ENCODE results near the gene IRF7. TPM values are rescaled to one million over a fixed set of nuclear protein-coding genes. Genes with fewer than 3 reads are reported as not detected.

The IRF7 gene
- polyA plus RNA-seq, 10 donors: 6.3 to 13.1 (median 9.6) TPM

DNA sequence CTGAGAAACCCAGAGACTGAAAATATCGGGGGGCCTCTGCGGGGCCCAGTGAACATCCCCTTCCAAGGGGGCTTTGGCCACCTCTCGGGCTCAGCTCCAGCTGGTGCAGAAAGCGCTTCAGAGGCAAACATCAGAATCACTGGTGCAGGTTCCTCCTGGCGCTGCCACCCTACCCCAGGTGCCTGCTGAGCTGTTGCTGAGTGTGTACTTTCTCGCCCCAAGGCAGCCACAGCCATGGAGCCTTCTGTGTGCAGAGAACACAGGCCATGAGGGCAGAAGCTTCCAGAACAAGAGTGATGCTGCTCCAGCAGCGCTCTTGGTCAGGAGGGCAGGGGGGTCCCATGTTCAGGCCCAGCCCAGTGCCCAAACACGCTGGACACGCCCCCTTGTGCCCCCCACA lies 27.6 kb upstream of the IRF7 start:
- no peak for DNase-seq

DNA sequence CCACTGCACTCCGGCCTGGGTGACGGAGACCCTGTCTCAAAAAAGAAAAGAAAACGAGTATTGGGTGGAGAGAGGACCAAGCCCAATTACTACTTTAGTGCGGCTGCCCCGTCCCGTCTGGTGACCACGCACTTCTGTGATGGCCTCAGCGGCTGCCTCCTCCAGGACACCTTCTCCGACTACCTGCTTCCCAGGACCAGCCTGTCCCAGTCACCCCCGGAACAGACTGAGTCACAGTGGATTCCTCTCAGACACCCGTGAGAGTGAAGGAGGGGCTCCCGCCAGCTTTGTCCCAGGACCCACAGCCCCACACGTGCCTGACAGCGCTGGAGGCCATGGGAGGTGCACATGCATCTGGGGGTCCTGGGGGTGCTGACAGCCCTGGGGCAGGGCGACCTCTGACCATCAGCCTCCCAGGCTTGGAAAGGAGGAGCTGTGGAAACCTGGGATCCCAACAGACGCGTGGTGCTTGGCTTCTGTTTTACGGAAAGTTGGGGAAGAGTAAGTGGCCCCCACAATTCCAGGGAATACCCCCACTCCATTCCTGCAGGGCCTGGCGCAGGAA lies 26.1 kb upstream of the IRF7 start:
- no peak for DNase-seq

DNA sequence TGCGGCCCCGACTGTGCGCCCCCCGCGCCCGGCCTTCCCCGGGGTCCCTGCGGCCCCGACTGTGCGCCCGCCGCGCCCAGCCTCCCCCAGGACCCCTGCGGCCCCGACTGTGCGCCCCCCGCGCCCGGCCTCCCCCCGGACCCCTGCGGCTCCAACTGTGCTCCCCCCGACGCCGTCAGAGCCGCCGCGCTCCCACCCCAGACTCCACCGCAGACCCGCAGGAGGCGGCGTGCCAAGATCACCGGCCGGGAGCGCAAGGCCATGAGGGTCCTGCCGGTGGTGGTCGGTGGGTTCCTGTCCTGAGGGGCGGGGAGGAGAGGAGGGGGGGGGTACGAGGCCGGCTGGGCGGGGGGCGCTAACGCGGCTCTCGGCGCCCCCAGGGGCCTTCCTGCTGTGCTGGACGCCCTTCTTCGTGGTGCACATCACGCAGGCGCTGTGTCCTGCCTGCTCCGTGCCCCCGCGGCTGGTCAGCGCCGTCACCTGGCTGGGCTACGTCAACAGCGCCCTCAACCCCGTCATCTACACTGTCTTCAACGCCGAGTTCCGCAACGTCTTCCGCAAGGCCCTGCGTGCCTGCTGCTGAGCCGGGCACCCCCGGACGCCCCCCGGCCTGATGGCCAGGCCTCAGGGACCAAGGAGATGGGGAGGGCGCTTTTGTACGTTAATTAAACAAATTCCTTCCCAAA lies 24.4 kb upstream of the IRF7 start:
- no peak for DNase-seq

DNA sequence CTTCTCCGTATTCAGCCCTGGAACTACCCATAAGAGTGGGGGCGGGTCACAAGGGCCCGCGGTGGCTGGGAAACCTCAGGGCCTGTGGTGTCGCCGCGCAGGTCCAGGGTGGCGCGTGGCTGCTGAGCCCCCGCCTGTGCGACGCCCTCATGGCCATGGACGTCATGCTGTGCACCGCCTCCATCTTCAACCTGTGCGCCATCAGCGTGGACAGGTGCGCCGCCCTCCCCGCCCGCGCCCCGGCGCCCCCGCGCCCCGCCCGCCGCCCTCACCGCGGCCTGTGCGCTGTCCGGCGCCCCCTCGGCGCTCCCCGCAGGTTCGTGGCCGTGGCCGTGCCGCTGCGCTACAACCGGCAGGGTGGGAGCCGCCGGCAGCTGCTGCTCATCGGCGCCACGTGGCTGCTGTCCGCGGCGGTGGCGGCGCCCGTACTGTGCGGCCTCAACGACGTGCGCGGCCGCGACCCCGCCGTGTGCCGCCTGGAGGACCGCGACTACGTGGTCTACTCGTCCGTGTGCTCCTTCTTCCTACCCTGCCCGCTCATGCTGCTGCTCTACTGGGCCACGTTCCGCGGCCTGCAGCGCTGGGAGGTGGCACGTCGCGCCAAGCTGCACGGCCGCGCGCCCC lies 23.7 kb upstream of the IRF7 start:
- peak in 1 of 3 donors; percentile 51 for DNase-seq

DNA sequence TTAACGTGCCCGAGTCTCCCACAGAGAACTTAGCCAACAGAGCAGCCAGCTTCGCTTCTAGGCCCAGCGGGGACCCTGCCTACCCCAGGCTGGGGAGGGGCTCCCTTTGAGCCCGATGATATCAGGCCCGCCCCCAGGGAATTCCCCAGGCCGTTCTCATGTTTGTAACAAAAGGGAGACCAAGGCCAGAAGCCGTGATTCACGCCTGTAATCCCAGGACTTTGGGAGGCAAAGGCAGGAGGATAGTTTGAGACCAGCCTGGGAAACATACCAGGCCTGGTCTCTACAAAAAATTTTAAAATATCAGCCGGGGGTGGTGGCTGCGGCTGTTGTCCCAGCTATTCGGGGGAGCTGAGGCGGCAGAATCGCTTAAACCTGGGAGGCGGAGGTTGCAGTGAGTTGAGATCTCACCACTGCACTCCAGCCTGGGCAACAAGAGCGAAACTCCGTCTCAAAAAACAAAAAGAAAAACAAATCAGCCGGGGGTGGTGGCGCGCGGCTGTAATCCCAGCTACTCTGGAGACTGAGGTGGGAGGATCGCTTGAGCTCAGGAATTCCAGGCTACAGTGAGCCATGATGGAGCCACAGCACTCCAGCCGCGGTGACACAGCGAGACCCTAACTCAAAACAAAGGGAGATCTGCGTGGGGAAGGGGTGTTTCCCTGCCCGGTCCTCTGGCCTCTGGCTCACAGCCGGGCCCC lies 23.0 kb upstream of the IRF7 start:
- no peak for DNase-seq

DNA sequence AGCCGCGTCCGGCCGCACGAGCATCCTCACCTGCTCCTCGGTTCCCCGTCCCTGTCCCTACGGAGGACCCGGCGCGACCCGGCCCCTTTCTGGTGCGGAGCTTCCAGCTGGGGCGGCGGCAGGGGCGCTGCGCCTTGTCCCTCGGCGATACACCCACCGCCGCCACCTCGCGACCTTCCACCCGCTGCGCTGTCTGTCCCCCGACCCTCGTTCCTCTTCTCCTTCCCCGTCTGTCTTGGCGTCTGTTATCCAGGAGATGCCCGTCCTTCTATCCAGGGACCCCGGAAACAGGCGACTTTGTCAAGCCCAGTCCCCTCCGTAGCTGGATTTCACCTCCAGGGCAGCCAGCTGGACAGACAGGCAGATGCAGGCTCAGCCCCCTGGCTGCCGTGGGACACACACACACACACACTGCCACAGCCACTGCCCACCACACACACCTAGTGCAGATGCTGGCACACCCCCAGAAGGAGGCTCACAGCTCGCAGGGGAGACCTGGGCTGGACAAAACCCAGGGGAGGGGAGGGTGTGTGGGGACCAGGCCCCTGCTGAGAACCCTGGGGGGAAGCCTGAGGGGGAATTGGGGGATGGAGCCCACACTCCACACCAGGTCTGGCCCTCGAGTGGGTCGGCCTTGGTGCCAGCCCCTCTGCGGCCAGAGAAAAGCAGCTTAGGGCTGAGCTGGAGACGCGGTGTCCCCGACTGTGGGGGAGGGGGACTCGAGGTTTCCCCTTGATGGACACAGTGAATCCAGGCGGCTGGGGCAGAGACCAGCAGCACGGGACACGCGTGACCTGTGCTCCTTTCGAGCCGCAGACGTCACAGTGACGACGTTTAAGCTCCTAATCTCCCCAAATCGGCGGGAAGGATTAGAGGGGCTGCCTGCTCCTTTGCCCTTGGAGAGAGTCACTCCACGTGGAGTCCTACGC lies 22.1 kb upstream of the IRF7 start:
- peak in 1 of 3 donors; percentile 37 for DNase-seq

DNA sequence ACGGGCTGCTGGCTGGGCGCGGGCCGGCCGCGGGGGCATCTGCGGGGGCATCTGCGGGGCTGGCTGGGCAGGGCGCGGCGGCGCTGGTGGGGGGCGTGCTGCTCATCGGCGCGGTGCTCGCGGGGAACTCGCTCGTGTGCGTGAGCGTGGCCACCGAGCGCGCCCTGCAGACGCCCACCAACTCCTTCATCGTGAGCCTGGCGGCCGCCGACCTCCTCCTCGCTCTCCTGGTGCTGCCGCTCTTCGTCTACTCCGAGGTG lies 21.5 kb upstream of the IRF7 start:
- no peak for DNase-seq

DNA sequence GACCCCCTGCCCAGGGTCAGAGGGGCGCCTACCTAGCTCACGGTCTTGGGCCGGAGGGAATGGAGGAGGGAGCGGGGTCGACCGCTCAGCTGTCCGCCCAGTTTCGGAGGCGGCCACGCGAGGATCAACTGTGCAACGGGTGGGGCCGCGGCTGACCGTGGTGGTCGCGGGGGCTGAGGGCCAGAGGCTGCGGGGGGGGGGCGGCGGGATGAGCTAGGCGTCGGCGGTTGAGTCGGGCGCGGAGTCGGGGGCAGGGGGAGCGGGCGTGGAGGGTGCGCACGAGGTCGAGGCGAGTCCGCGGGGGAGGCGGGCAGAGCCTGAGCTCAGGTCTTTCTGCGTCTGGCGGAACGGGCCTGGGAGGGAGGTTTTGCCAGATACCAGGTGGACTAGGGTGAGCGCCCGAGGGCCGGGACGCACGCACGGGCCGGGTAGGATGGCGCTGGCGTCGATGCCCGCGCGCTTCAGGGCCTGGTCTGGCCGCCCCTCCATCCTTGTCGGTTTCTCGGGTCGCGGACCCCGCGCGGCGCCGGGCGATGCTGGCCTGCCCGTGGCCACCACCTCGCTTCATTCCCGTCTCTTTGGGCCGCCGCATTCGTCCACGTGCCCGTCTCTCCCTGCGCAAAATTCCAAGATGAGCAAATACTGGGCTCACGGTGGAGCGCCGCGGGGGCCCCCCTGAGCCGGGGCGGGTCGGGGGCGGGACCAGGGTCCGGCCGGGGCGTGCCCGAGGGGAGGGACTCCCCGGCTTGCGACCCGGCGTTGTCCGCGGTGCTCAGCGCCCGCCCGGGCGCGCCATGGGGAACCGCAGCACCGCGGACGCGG lies 21.0 kb upstream of the IRF7 start, which contains the start of gene DRD4:
DRD4 (plus strand) TSS at position 759 of the 822 bp plus-strand sequence; CDS start at position 795, 36 bp downstream.
- peak in 1 of 3 donors; percentile 53 for DNase-seq

DNA sequence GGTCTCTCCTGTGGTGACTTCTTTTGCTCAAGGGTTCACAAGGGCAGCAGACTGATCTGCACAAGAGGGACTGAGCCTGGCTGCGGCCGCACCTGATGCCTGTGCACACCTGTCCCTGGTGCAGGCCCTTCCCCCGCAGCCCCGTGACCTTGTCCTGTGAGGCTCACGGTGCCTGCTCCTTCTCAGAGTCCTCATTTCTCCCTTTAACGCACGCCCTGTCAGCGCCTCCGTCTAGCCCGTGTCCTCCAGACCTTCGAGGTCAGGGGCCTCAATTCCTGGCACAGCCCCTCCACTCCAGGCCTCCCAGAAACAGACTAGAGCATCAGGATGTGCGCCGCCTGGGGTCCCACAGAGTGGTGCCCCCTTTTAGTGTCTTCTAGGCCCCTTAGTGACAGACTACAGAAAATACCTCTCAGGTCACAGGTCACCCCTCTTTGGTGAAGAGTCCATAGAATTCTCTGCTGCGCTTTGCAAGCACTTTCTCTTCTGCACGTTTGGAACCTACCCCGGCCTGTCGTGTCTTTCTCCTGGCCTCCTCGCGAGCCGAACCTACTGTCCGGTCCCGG lies 20.3 kb upstream of the IRF7 start:
- peak in 1 of 3 donors; percentile 7 for DNase-seq

DNA sequence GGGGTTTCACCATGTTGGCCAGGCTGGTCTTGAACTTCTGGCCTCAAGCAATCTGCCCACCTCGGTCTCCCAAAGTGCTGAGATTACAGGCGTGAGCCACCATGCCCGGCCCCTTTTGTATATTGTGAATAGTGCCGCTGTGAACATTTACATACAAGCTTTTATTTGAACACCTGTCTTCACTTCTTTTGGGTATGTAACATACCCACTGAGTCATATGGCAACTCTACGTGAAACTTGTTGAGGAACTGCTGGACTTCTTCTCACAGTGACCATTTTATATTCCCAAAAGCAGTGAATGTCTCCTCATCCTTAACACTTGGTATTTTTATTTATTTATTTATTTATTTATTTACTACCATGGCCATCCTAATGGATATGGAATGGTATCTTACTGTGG lies 15.1 kb upstream of the IRF7 start:
- no peak for DNase-seq

DNA sequence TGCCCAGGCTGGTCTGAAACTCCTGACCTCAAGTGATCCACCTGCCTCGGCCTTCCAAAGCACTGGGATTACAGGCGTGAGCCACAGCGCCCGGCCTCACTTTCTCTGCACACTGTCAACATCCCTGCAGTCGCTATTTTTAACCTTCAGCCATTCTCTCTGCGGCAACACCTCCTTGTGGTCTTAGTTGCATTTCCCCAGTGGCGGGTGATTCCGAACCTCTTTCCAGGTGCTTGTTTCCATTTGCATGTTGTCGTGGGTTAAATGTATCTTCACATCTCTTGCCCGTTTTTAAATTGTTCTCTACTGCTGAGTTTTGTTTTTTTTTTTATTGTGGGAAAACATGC lies 13.5 kb upstream of the IRF7 start:
- peak in 1 of 3 donors; percentile 22 for DNase-seq

DNA sequence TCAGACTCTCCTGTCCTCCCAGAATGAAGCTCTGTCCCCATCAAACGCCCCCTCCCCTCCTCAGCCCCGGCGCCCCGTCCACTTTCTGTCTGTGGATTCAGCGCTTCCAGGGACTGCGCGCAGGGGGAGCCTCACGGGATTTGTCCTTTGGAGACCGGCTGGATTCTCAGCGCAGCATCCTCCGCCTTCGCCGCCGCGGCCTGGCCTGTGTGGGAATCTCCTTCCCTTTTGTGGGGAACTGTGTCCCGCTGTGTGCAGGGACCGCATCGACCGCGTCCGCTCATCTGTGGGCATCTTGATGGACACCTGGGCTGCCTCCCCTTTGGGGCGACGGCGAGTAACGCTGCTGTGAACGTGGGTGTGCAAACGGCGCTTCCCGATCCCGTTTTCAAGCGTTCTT lies 12.3 kb upstream of the IRF7 start:
- peak in 1 of 3 donors; percentile 6 for DNase-seq

DNA sequence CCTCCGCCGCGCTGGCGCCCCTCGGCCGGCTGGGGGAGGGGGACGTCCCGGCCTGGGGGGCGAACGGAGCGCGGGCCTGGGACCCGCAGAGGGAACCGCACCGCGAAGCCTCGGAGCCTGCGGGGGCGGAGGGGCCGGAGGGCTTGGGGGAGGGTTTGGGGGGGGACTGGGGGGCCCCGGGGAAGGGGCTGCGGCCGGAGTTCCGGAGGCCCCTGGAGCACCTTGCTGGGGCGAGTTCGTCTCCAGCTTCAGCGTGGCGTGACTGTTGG lies 11.5 kb upstream of the IRF7 start:
- DNase-seq: no peak

DNA sequence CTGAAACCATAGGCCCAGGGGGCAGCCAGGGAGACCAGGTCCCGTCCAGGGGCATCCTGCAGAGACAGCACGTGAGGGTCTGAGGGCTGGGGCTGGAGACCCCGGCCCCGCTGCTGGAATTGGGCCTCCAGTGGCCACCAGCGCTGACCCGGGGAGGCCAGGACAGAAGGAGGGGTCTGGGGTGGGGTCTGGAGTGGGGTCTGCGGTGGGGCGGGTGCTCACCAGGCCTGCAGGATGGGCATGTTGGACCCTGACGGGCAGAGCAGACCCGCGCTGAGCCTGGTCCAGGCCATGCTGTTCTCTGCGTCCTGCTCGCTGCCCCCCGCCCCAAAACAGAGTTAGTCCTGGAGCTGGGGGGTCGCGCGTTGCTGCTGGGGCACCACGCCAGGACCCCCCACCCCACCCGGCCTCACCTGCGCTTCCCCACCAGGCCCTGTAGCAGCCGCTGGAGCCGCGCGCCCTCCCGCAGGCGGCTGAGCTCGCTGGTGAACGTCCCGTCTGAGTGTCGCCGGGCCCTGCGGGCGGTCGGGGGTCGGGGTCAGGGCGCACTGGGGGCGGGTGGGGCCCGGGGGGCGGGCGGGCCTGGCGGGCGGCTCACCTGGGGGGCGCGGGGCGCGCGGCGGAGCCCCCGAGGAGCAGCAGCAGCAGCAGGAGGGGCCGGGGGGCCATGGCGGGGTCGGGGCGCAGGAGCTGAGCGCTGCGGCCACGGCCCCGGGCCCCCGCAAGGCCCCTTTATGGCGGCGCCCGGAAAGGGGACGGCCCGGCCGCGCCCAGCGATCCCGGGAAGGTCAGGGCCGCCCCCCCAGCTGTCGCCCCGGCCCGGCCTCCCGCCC lies 10.9 kb upstream of the IRF7 start, which contains the start of gene SCT:
SCT (minus strand) TSS at position 707 of the 833 bp plus-strand sequence; CDS start at position 669, 38 bp downstream.
- peak in 1 of 3 donors; percentile 10 for DNase-seq

DNA sequence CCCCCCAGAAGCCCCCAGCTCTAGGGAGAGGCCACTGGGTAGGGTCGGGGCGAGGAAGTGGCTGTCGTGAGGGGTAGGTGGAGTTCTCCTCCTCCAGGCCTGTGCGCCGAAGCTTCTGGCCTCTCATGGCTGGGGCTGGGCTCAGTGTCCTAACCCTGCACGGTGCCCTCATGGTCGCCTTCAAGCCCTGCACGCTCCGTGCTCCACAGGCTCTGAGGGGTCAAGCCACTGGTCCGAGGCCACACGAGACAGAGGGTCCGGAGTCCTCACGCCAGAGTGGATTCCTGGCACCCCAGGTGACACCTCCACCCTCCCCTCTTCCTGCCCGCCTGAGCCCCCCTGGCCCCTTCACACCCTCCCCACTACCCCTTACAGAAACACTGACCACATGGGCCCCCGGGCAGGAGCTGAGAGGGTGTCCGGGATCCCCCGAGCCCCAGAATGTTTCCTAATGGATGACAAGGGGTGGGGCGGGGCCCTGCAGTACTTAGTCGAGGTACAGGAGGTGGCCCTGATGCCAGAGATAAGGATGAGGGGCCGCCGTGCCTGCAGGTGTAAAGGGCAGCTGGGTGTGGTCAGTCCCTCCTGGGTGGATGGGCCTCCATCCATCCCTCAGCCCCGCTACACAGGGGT lies 10.0 kb upstream of the IRF7 start:
- DNase-seq: no peak

DNA sequence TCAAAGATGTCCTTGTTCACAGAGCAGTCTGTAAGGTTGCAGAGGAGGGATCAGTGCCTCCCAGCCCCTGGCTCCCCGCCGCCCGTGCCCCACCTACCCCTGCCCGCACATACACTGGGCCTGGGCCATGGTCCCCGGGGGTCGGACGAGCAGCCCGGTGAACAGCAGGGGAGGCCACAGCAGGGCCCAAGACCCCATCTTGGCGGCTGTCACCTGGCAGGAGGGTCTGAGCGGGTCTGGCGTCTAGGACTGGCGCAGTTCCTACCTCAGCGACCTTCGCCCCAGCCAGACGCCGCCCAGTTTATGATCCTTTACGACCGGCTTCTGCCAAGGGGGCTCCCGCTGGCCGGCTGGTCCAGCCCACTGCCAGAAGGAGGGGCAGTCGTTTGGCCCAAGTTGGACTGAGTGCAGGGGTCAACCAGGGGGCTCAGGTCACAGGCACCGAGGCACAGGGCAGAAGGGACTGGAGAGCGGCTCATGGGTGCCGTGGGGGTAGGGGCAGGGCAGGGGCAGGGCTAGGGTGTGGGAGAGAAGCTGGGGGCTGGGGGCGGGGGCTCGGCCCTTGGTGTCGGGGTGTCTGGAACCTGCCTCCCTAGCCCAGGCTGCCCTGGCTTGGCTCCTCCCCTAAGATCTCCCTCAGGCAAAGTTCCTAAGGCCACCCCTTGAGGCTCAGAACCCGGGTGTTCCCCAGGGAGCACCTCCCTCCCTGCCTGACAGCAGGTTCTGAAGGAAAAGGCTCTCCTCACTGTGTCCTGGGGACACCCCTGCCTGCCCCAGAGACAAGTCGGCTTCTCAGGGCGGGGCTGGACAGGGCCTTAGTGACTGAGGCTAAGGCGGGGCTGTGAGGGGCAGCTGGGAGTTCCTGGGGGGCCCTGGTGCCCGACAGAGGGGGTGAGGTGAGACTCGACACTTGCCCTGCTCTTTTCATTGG lies 9.2 kb upstream of the IRF7 start, which contains the start of gene CDHR5:
CDHR5 (minus strand) TSS at position 251 of the 931 bp plus-strand sequence; CDS start at position 198, 53 bp downstream.
- DNase-seq: peak in 1 of 3 donors; percentile 24

DNA sequence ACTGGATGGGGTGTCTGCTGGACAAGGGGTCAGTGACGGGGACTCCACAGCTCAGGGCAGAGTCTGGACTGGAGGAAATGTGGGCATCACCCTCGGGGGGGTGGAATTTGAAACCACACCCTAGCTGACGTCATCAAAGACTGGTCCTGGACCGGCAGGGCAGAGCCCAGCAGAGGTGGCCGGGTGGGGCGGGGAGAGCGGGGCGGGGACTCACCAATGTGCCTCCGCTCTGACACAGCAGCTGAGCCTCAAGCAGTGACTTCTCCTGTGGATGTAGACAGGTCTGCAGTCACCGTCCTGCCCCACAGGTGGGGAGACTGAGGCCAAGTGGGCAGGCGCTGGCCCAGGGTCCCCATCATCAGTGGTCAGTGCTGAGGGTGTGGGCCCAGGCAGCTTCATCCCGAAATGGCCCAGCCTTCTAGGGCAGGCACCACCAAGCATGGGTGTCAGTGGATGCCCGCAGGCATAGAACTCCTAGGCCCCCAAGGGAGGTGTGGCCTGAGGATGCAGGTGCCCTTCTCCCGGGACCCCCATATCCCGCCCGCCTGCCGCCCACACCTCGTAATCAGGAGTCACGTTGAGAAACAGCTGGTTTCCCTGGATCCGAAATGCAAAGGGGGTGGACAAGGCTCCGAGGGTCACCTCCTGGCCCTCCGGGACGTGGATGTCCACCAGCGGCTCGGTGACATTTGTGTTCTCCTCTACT lies 8.4 kb upstream of the IRF7 start:
- DNase-seq: no peak
